GM12878 (cell line): Measurements from ENCODE around the gene FAM20B. TPM values are rescaled to one million over a fixed set of nuclear protein-coding genes. Genes with fewer than 3 reads are reported as not detected.

ENCODE experiments used
- ATAC-seq: fragments of 200-7000 bp; cut with Tn5 transposase; 3 replicates; pipeline ENCODE4 v1.9.1; 2020; ENCODE audit warnings: mild to moderate bottlenecking, moderate library complexity
- BruUV-seq: library from RNA; stranded (reverse); fragments of 400-500 nt; replicated peaks from 2 replicates; lab custom pipeline; 2021; lab: Mats Ljungman, UMichigan
- CTCF ChIA-PET: fragments of 300-600 bp; sonication (Branson Sonifier 250); formaldehyde crosslinking; extraction: SDS; loops from one replicate; lab custom pipeline; 2021; ENCODE audit warnings: inconsistent platforms; lab: Yijun Ruan, JAX
- POLR2A ChIA-PET: fragments of 350-600 bp; formaldehyde crosslinking; extraction: SDS; loops from one replicate; lab custom pipeline; 2021; ENCODE audit warnings: inconsistent platforms; lab: Charles Lee
- RAD21 ChIA-PET: fragments of 300-600 bp; sonication (Branson Sonifier 250); formaldehyde crosslinking; loops from one replicate; lab custom pipeline; 2023; ENCODE audit warnings: antibody characterized with exemption; ENCODE audit not compliant: unreplicated experiment; lab: Charles Lee
- SMC1A ChIA-PET: fragments of 300-600 bp; sonication (Branson Sonifier 250); formaldehyde crosslinking; loops from one replicate; lab custom pipeline; 2023; ENCODE audit not compliant: unreplicated experiment, uncharacterized antibody; lab: Charles Lee
- DNase-seq: peaks from one replicate; pipeline ENCODE4 v3.0.0-alpha.2; 2011; ENCODE audit warnings: low read depth, low spot score
- FAIRE-seq: peaks from 3 replicates; lab custom pipeline; 2011; peaks lifted over from hg19 to GRCh38; lab: Jason Lieb, UNC
- H2AFZ ChIP-seq: 2 replicates; pipeline ENCODE4 v1.6.0; 2011; ENCODE audit warnings: low read depth, low read length, control low read depth; ENCODE audit not compliant: control insufficient read depth
- H3K27ac ChIP-seq: 2 replicates; pipeline ENCODE4 v1.5.1; 2011; ENCODE audit warnings: control low read depth; ENCODE audit not compliant: control insufficient read depth, insufficient read depth
- H3K27me3 ChIP-seq, 2 experiments: replicated peaks in 1 of 2; 2 replicates each; pipeline versions ENCODE4 v1.6.0 to v1.6.1; 2011; ENCODE audit warnings: low read length in 1 of 2; ENCODE audit not compliant: control insufficient read depth in 2 of 2, insufficient read depth in 2 of 2
- H3K36me3 ChIP-seq, 2 experiments: 2 replicates each; pipeline ENCODE4 v1.5.1; 2011; ENCODE audit warnings: low read length in 1 of 2; ENCODE audit not compliant: control insufficient read depth in 2 of 2, insufficient read depth in 2 of 2
- H3K4me1 ChIP-seq: 2 replicates; pipeline ENCODE4 v1.6.1; 2011; ENCODE audit warnings: mild to moderate bottlenecking, low read length, moderate library complexity, mixed read lengths; ENCODE audit not compliant: control insufficient read depth, insufficient read depth
- H3K4me2 ChIP-seq: 2 replicates; pipeline ENCODE4 v1.6.0; 2011; ENCODE audit warnings: control low read depth; ENCODE audit not compliant: control insufficient read depth, insufficient read depth
- H3K4me3 ChIP-seq: fragments of 200-600 bp; sonication (generic); 2 replicates; pipeline ENCODE4 v1.5.1; 2016
- H3K79me2 ChIP-seq: 2 replicates; pipeline ENCODE4 v1.6.0; 2011; ENCODE audit warnings: low read length; ENCODE audit not compliant: control insufficient read depth, insufficient read depth
- H3K9ac ChIP-seq: 2 replicates; pipeline ENCODE4 v1.8.0; 2011; ENCODE audit warnings: low read length, control low read depth, mixed read lengths; ENCODE audit not compliant: control insufficient read depth, insufficient read depth
- H3K9me3 ChIP-seq: replicated peaks from 3 replicates; pipeline ENCODE4 v1.5.1; 2011; ENCODE audit warnings: mild to moderate bottlenecking, low read length; ENCODE audit not compliant: control insufficient read depth, insufficient read depth
- H4K20me1 ChIP-seq: 2 replicates; pipeline ENCODE4 v1.6.0; 2011; ENCODE audit not compliant: control insufficient read depth, insufficient read depth
- CEBPB ChIP-seq, 2 experiments: fragments of 150-350 bp in 1 of 2; IDR thresholded peaks; 2 replicates each; pipeline ENCODE4 v1.6.1; 2012 to 2014; ENCODE audit warnings: low read depth in 2 of 2, low read length in 2 of 2, borderline replicate concordance in 1 of 2, inconsistent platforms in 1 of 2
- NR2C1 ChIP-seq: fragments of 450-650 bp; IDR thresholded peaks from 2 replicates; pipeline ENCODE4 v1.6.1; 2017; ENCODE audit warnings: antibody characterized with exemption, mild to moderate bottlenecking, moderate library complexity
- PAX8 ChIP-seq: fragments of 450-650 bp; IDR thresholded peaks from 2 replicates; pipeline ENCODE4 v1.6.1; 2017; ENCODE audit warnings: mild to moderate bottlenecking, moderate library complexity
- POLR2AphosphoS2 ChIP-seq: IDR thresholded peaks from 2 replicates; pipeline ENCODE4 v1.6.1; 2011; ENCODE audit warnings: low read depth, mild to moderate bottlenecking, low read length, improper control_type of control experiment, moderate library complexity
- SP1 ChIP-seq: IDR thresholded peaks from one replicate; pipeline ENCODE4 v1.6.1; 2011; ENCODE audit warnings: low read depth, low read length
- SRF ChIP-seq, 2 experiments: IDR thresholded peaks; 2 replicates each; pipeline ENCODE4 v1.6.1; 2011; ENCODE audit warnings: low read depth in 2 of 2, low read length in 2 of 2, mild to moderate bottlenecking in 1 of 2, moderate library complexity in 1 of 2
- TBL1XR1 ChIP-seq: IDR thresholded peaks from 2 replicates; pipeline ENCODE4 v1.6.1; 2012; ENCODE audit warnings: low read depth, low read length, improper control_type of control experiment
- WRNIP1 ChIP-seq: IDR thresholded peaks from 2 replicates; pipeline ENCODE4 v1.6.1; 2011; ENCODE audit warnings: low read depth, low read length, improper control_type of control experiment, borderline replicate concordance
- ZNF207 ChIP-seq: fragments of 450-650 bp; IDR thresholded peaks from 2 replicates; pipeline ENCODE4 v1.6.1; 2014; ENCODE audit warnings: antibody characterized with exemption, mild to moderate bottlenecking, borderline replicate concordance
- WGBS: methylation state at CpG from one replicate; pipeline ENCODE4 v1.1.6; 2016; ENCODE audit warnings: low lambda C conversion rate; ENCODE audit not compliant: insufficient replicate concordance, insufficient coverage; ENCODE audit errors: missing lambda C conversion rate; 5-methylcytosine and 5-hydroxymethylcytosine counted together
- in situ Hi-C: fragments of 300-500 bp; cut with MboI; formaldehyde crosslinking; loops from 9 replicates; pipeline ENCODE4 v1.14.3; 2018; ENCODE audit warnings: mixed read lengths
- intact Hi-C: fragments of 100-400 bp; cut with micrococcal nuclease; formaldehyde crosslinking; loops from one replicate; pipeline ENCODE4 v1.14.2; 2022; ENCODE audit not compliant: unreplicated experiment
- polyA plus RNA-seq, 11 experiments: library from polyadenylated mRNA; depleted of rRNA in 4 of 11; unstranded in 6 of 11; stranded (reverse) in 5 of 11; fragments of >200 nt; fragmentation: Nextera tagmentation in 4 of 11; fragmentation: Illumina TruSeq in 1 of 11; extraction: Ambion mirVana in 4 of 11; extraction: Trizol in 1 of 11; gene quantifications; 1 replicate in 1 of 11; 2 replicates in 10 of 11; pipeline versions ENCODE4 v1.2.1 to v1.2.3, GENCODE V29; 2011 to 2016; ENCODE audit warnings: inconsistent platforms in 2 of 11, missing spikeins in 2 of 11, low read depth in 1 of 11
- total RNA-seq, 4 experiments: library from RNA; depleted of rRNA in 3 of 4; stranded (reverse); fragments of >200 nt in 3 of 4; fragmentation: Illumina TruSeq in 1 of 4; extraction: Trizol in 1 of 4; gene quantifications; 2 replicates each; pipeline versions ENCODE4 v1.2.1 to v1.2.3, GENCODE V29; 2013 to 2021

FAM20B gene
- total and polyA plus RNA-seq, 10 of the 15 experiments (the other 5 are each of a cell fraction or from before 2014, with no cell fraction given) = 2.4 to 25.6 (median 12.8) TPM

DNA sequence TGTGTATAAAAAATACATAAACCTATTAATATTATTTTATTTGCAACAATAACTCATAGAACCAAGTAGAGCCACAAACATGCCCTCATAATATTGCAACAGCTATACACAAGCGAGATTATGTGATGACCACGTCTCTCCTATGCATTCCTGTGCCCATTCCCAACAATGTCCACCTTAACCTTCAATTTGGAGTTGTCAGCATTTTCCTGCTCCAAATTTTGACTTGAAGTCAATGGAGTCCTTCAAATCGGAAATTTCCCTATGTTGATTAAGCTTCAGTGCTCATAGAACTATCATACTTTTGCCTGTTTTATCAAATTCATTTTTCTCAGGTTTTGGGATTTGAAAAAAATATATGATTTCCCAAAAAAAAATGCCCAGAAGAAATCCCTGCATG is 27.4 kb upstream of the FAM20B start:
- TF ChIP-seq ZNF207 = no peak
- TF ChIP-seq TBL1XR1 = no peak
- TF ChIP-seq PAX8 = no peak
- no peak for TF ChIP-seq WRNIP1
- TF ChIP-seq CEBPB (IDR thresholded peaks at IDR 0.05; ENCODE audit: borderline replicate concordance in 1 of 2, low read depth in 2 of 2, low read length in 2 of 2) = no peak
- TF ChIP-seq POLR2AphosphoS2 = no peak
- TF ChIP-seq NR2C1 = no peak
- TF ChIP-seq SRF (IDR thresholded peaks at IDR 0.05; ENCODE audit: low read depth in 2 of 2, low read length in 2 of 2) = no peak
- no peak for TF ChIP-seq SP1
- in situ Hi-C loops = loop anchor here (5.0 kb wide), 1 partner anchor 466 kb away; no protein-coding TSS in a partner anchor
- ChIA-PET POLR2A (no interaction called here), RAD21 (interaction anchor here (1.3 kb wide), 1 partner anchor 687 kb away, joined by 3 read pairs; no protein-coding TSS in a partner anchor), CTCF (interaction anchor here (3.0 kb wide), 1 partner anchor 455 kb away, joined by 12 read pairs; no protein-coding TSS in a partner anchor), SMC1A (interaction anchor here (1.4 kb wide), 1 partner anchor 245 kb away, joined by 5 read pairs; no protein-coding TSS in a partner anchor)
- no peaks in the 10 kb centered on the region for H3K36me3 ChIP-seq
- no peak overlapping the region for H3K4me2 ChIP-seq
- BruUV-seq = no TSS peak
- no peak overlapping the region for H3K4me3 ChIP-seq
- no peaks in the 10 kb centered on the region for H3K79me2 ChIP-seq
- FAIRE-seq (no peak), DNase-seq (no peak), ATAC-seq (no peak)
- no peak overlapping the region for H3K27ac ChIP-seq
- H3K9me3 ChIP-seq = no peaks in the 10 kb centered on the region; the same call in 2 of the 3 replicates
- H2AFZ ChIP-seq = no peak overlapping the region
- intact Hi-C loops = no loop called here
- no peaks in the 10 kb centered on the region for H4K20me1 ChIP-seq
- WGBS = 5% methylated on average over 3 of the region's 3 CpGs
- no peaks in the 10 kb centered on the region for H3K4me1 ChIP-seq
- H3K9ac ChIP-seq = no peak overlapping the region
- no peaks in the 10 kb centered on the region for H3K27me3 ChIP-seq
